Ovary (tissue), 3 donors: Measurements from ENCODE around the gene C5orf15.

Experiments
- POLR2A ChIP-seq: fragments of 450-650 bp; IDR thresholded peaks from one replicate; pipeline ENCODE4 v1.6.1; 2017; ENCODE audit warnings: antibody characterized with exemption, mild to moderate bottlenecking, moderate library complexity
- TF ChIP-seq, protein P1 (sequence below), 3 donors: fragments of 450-650 bp in 2 of 3; fragments of 200-600 bp in 1 of 3; IDR thresholded peaks; one replicate each; pipeline versions ENCODE4 v1.5.1 to v1.8.0; 2016 to 2022; ENCODE audit warnings: antibody characterized with exemption in 3 of 3, mild to moderate bottlenecking in 1 of 3
- donor health status: DM: no; HTN: no; CAD: no.

DNA sequence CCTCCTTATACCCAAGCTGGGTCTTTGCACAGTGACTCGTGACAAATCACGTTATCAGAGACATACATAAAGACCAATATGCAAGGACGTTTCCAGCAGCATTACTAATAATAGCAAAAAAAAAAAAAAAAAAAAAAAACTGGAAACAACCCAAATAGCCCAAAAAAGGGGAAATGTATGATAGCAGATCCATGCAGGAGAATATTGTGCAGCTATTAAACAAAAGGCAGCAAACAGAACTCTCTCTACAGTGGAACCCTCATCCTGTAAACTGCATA is 37.7 kb downstream of the C5orf15 start:
- TF ChIP-seq POLR2A: no peak
- TF ChIP-seq, protein P1, sequence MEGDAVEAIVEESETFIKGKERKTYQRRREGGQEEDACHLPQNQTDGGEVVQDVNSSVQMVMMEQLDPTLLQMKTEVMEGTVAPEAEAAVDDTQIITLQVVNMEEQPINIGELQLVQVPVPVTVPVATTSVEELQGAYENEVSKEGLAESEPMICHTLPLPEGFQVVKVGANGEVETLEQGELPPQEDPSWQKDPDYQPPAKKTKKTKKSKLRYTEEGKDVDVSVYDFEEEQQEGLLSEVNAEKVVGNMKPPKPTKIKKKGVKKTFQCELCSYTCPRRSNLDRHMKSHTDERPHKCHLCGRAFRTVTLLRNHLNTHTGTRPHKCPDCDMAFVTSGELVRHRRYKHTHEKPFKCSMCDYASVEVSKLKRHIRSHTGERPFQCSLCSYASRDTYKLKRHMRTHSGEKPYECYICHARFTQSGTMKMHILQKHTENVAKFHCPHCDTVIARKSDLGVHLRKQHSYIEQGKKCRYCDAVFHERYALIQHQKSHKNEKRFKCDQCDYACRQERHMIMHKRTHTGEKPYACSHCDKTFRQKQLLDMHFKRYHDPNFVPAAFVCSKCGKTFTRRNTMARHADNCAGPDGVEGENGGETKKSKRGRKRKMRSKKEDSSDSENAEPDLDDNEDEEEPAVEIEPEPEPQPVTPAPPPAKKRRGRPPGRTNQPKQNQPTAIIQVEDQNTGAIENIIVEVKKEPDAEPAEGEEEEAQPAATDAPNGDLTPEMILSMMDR (IDR thresholded peaks at IDR 0.05): no peak
